Measurements from ENCODE around the gene DOCK2.

Gene DOCK2

GRCh38 chr5:169956126-169956525 lies 319.1 kb downstream of the DOCK2 start:
- no peak for DNase-seq

GRCh38 chr5:169956756-169957155 lies 319.7 kb downstream of the DOCK2 start:
- DNase-seq: no peak

- DNase-seq: no peak
Measured at GRCh38 chr5:169958278-169958677, 321.2 kb downstream of the DOCK2 start.

- DNase-seq: no peak
Measured at GRCh38 chr5:169960659-169961058, 323.6 kb downstream of the DOCK2 start.

- no peak for DNase-seq
Measured at GRCh38 chr5:169964246-169964645, 327.2 kb downstream of the DOCK2 start.

- no peak for DNase-seq
Measured at GRCh38 chr5:169970339-169970738, 333.3 kb downstream of the DOCK2 start.

GRCh38 chr5:169970911-169971765 lies 334.1 kb downstream of the DOCK2 start:
- DNase-seq: no peak

GRCh38 chr5:169971780-169972179 lies 334.7 kb downstream of the DOCK2 start:
- no peak for DNase-seq

GRCh38 chr5:169973056-169973455 lies 336.0 kb downstream of the DOCK2 start:
- no peak for DNase-seq

GRCh38 chr5:169974121-169974770 lies 337.2 kb downstream of the DOCK2 start:
- DNase-seq: no peak

- DNase-seq: no peak
Measured at GRCh38 chr5:169978714-169979113, 341.6 kb downstream of the DOCK2 start.

- DNase-seq: no peak
Measured at GRCh38 chr5:169979871-169980270, 342.8 kb downstream of the DOCK2 start.

- DNase-seq: no peak
Measured at GRCh38 chr5:169980418-169981053, 343.5 kb downstream of the DOCK2 start, which contains the start of gene INSYN2B. INSYN2B (minus strand) TSS chr5:169980495; CDS start chr5:169883898, 96,597 bp downstream.

GRCh38 chr5:169988206-169988605 lies 351.1 kb downstream of the DOCK2 start:
- DNase-seq: no peak

GRCh38 chr5:169988947-169989346 lies 351.9 kb downstream of the DOCK2 start:
- no peak for DNase-seq

- no peak for DNase-seq
Measured at GRCh38 chr5:169989365-169989764, 352.3 kb downstream of the DOCK2 start.

- DNase-seq: no peak
Measured at GRCh38 chr5:169991115-169991869, 354.2 kb downstream of the DOCK2 start.

- no peak for DNase-seq
Measured at GRCh38 chr5:169992789-169993484, 355.9 kb downstream of the DOCK2 start.

- DNase-seq: no peak
Measured at GRCh38 chr5:169993485-169993790, 356.4 kb downstream of the DOCK2 start.

- DNase-seq: no peak
Measured at GRCh38 chr5:169997798-169998197, 360.7 kb downstream of the DOCK2 start.

GRCh38 chr5:169999621-170000020 lies 362.5 kb downstream of the DOCK2 start:
- DNase-seq: no peak

GRCh38 chr5:170000155-170000554 lies 363.1 kb downstream of the DOCK2 start:
- no peak for DNase-seq

GRCh38 chr5:170006021-170006420 lies 368.9 kb downstream of the DOCK2 start:
- DNase-seq: no peak
